CD4-positive, alpha-beta T cell (primary cell): ENCODE measurements around the gene LDLRAD4. TPM values are rescaled to one million over a fixed set of nuclear protein-coding genes. Genes with fewer than 3 reads are reported as not detected.

Experiments used
- ATAC-seq: fragments of 200-7000 bp; cut with Tn5 transposase; one replicate; pipeline ENCODE4 v1.10.0; 2022; ENCODE audit warnings: mild to moderate bottlenecking; ENCODE audit not compliant: poor library complexity
- CTCF ChIA-PET: fragments of 350-600 bp; sonication (Branson Sonifier 250); formaldehyde crosslinking; loops from one replicate; lab custom pipeline; 2021; ENCODE audit warnings: antibody characterized with exemption, inconsistent platforms; lab: Charles Lee
- POLR2A ChIA-PET: fragments of 350-600 bp; sonication (Branson Sonifier 250); formaldehyde crosslinking; loops from one replicate; lab custom pipeline; 2021; ENCODE audit warnings: antibody characterized with exemption, inconsistent platforms; lab: Charles Lee
- DNase-seq, 14 experiments: peaks; one replicate each; pipeline ENCODE4 v3.0.0-alpha.2; 2013 to 2020; ENCODE audit warnings: mixed read lengths in 2 of 14
- H3K27ac ChIP-seq, 2 donors: one replicate each; pipeline versions ENCODE4 v1.5.1 to v1.7.0; 2013; ENCODE audit warnings: low read length in 2 of 2, low read depth in 1 of 2, mild to moderate bottlenecking in 1 of 2
- H3K27me3 ChIP-seq, 2 experiments: 1 replicate in 1 of 2; 2 replicates in 1 of 2; pipeline versions ENCODE4 v1.6.1 to v1.7.0; 2013; ENCODE audit warnings: low read length in 2 of 2, control low read depth in 1 of 2, mild to moderate bottlenecking in 1 of 2, moderate library complexity in 1 of 2; ENCODE audit not compliant: insufficient read depth in 2 of 2, control insufficient read depth in 1 of 2
- H3K36me3 ChIP-seq: one replicate; pipeline ENCODE4 v1.6.1; 2013; ENCODE audit warnings: low read length, control low read depth; ENCODE audit not compliant: insufficient read depth
- H3K4me1 ChIP-seq: one replicate; pipeline ENCODE4 v1.6.1; 2013; ENCODE audit warnings: low read length, control low read depth; ENCODE audit not compliant: insufficient read depth
- H3K4me3 ChIP-seq: one replicate; pipeline ENCODE4 v1.5.1; 2013; ENCODE audit warnings: mild to moderate bottlenecking, low read length, moderate library complexity
- H3K9me3 ChIP-seq, 2 experiments: 1 replicate in 1 of 2; 2 replicates in 1 of 2; pipeline versions ENCODE4 v1.6.1 to v1.7.0; 2013; ENCODE audit warnings: low read length in 2 of 2, mild to moderate bottlenecking in 2 of 2, control low read depth in 1 of 2, moderate library complexity in 1 of 2; ENCODE audit not compliant: control insufficient read depth in 1 of 2, insufficient read depth in 1 of 2
- H3K27ac Mint-ChIP-seq: one replicate; pipeline ENCODE4 v1.8.0; 2020; ENCODE audit warnings: mixed read lengths
- H3K27me3 Mint-ChIP-seq: one replicate; pipeline ENCODE4 v1.8.0; 2021; ENCODE audit warnings: mixed read lengths
- H3K36me3 Mint-ChIP-seq: one replicate; pipeline ENCODE4 v1.8.0; 2021; ENCODE audit warnings: low read depth, mixed read lengths
- H3K4me1 Mint-ChIP-seq: one replicate; pipeline ENCODE4 v1.8.0; 2021; ENCODE audit warnings: low read depth, mixed read lengths
- H3K4me3 Mint-ChIP-seq: one replicate; pipeline ENCODE4 v1.8.0; 2020; ENCODE audit warnings: mild to moderate bottlenecking, mixed read lengths
- H3K9me3 Mint-ChIP-seq: one replicate; pipeline ENCODE4 v1.8.0; 2020; ENCODE audit warnings: mixed read lengths
- CTCF ChIP-seq: fragments of 200-600 bp; IDR thresholded peaks from one replicate; pipeline ENCODE4 v1.8.0; 2022; ENCODE audit warnings: antibody characterized with exemption, mild to moderate bottlenecking
- intact Hi-C, 2 experiments: fragments of 100-400 bp; cut with DNase I in 1 of 2; cut with micrococcal nuclease in 1 of 2; formaldehyde crosslinking; loops; one replicate each; pipeline versions ENCODE4 v1.15.1 to v1.9.0; 2023 to 2025; cut with DNase I, micrococcal nuclease
- total RNA-seq, 174 experiments: library from RNA in 2 of 174; stranded (reverse) in 2 of 174; gene quantifications; one replicate each; pipeline ENCODE4 v1.2.3 and lab custom pipeline; 2021 to 2026

LDLRAD4 gene
- total RNA-seq, 2 experiments from 2014 or later: 51.9 to 52.7 TPM

GRCh38 chr18:13604786-13605185 lies 386.2 kb downstream of the LDLRAD4 start:
- intact Hi-C loops: no loop called here
- no peaks in the 10 kb centered on the region for H3K27me3 ChIP-seq
- Mint-ChIP-seq H3K4me1 (peaks cover 24% of the 10 kb centered on the region), H3K9me3 (no peaks in the 10 kb centered on the region), H3K4me3 (no peak overlapping the region), H3K27ac (no peak overlapping the region), H3K27me3 (no peaks in the 10 kb centered on the region), H3K36me3 (peaks cover 7% of the 10 kb centered on the region)
- ATAC-seq (no peak), DNase-seq (no peak)
- CTCF ChIA-PET: interaction anchor here (1.1 kb wide), 1 partner anchor 27 kb away, joined by 3 read pairs; no protein-coding TSS in a partner anchor
- POLR2A ChIA-PET: no interaction called here
- H3K4me1 ChIP-seq: peaks cover 17% of the 10 kb centered on the region
- TF ChIP-seq CTCF: no peak
- no peaks in the 10 kb centered on the region for H3K36me3 ChIP-seq
- no peaks in the 10 kb centered on the region for H3K9me3 ChIP-seq
- H3K4me3 ChIP-seq: no peak overlapping the region
- H3K27ac ChIP-seq: no peak overlapping the region

- DNase-seq (no peak), ATAC-seq (no peak)
- Histone ChIP-seq H3K9me3 (no peaks in the 10 kb centered on the region), H3K27ac (no peak overlapping the region), H3K4me3 (no peak overlapping the region), H3K4me1 (peaks cover 21% of the 10 kb centered on the region), H3K36me3 (no peaks in the 10 kb centered on the region), H3K27me3 (no peaks in the 10 kb centered on the region)
- no peak for TF ChIP-seq CTCF
- no peak overlapping the region for H3K27ac Mint-ChIP-seq
- peaks cover 25% of the 10 kb centered on the region for H3K4me1 Mint-ChIP-seq
- no peaks in the 10 kb centered on the region for H3K9me3 Mint-ChIP-seq
- ChIA-PET POLR2A (no interaction called here), CTCF (no interaction called here)
- intact Hi-C loops: no loop called here
- H3K36me3 Mint-ChIP-seq: peaks cover 7% of the 10 kb centered on the region
- no peaks in the 10 kb centered on the region for H3K27me3 Mint-ChIP-seq
- no peak overlapping the region for H3K4me3 Mint-ChIP-seq
Observed at GRCh38 chr18:13605477-13605876, 386.9 kb downstream of the LDLRAD4 start.

- Histone ChIP-seq H3K36me3 (no peaks in the 10 kb centered on the region), H3K4me3 (no peak overlapping the region), H3K27me3 (no peaks in the 10 kb centered on the region), H3K4me1 (peaks cover 25% of the 10 kb centered on the region), H3K9me3 (no peaks in the 10 kb centered on the region), H3K27ac (no peak overlapping the region)
- TF ChIP-seq CTCF: no peak
- Mint-ChIP-seq H3K36me3 (peaks cover 7% of the 10 kb centered on the region), H3K27me3 (no peaks in the 10 kb centered on the region), H3K27ac (no peak overlapping the region), H3K9me3 (no peaks in the 10 kb centered on the region), H3K4me3 (no peak overlapping the region), H3K4me1 (peaks cover 28% of the 10 kb centered on the region)
- ChIA-PET POLR2A (no interaction called here), CTCF (no interaction called here)
- no peak for DNase-seq
- no peak for ATAC-seq
- intact Hi-C loops: no loop called here
Observed at GRCh38 chr18:13605901-13606300, 387.3 kb downstream of the LDLRAD4 start.
